ENCODE measurements around the gene ZC3H10.

DNA sequence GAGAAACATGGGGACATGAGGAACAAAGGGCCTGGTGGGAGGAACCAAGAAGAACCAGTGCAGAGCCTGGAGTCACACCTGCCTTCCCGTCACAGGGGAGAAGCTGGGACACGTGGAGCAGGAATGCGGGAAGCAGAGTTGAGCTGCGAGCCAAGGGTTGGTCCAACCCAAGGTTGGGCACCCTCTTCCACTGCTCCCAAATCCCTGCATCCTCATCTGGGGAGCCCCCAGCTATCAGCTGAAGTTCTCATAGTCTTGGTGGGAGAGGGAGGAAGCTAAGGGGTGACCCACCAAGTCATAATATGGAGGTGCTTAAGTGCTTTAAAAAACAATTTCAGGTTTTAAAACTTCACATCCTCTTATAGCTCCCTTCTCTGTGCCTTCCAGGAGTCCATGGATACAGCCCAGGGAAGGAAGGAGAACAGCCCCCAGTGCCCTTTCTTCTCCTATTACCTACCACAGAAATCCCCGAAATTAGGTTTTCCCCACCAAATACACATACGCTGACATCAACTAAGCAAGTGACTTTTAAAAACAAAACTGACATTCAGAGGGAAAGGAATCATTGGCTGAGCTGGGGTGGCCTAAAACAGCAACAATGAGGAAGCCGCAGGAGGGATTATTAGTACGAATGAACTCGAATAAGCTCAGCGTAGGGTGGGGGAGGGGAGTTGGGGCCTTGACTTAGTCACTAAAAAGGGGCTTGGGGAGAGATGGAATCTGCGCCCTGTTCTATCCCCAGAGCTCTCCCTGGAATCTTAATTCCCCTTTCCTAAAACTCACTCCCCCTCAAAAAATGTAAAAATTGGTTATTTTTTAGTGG, 44.6 kb downstream of the ZC3H10 start:
- TF ChIP-seq, protein P1, sequence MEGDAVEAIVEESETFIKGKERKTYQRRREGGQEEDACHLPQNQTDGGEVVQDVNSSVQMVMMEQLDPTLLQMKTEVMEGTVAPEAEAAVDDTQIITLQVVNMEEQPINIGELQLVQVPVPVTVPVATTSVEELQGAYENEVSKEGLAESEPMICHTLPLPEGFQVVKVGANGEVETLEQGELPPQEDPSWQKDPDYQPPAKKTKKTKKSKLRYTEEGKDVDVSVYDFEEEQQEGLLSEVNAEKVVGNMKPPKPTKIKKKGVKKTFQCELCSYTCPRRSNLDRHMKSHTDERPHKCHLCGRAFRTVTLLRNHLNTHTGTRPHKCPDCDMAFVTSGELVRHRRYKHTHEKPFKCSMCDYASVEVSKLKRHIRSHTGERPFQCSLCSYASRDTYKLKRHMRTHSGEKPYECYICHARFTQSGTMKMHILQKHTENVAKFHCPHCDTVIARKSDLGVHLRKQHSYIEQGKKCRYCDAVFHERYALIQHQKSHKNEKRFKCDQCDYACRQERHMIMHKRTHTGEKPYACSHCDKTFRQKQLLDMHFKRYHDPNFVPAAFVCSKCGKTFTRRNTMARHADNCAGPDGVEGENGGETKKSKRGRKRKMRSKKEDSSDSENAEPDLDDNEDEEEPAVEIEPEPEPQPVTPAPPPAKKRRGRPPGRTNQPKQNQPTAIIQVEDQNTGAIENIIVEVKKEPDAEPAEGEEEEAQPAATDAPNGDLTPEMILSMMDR (IDR thresholded peaks at IDR 0.05) = no peak
- TF ChIP-seq, protein P2, sequence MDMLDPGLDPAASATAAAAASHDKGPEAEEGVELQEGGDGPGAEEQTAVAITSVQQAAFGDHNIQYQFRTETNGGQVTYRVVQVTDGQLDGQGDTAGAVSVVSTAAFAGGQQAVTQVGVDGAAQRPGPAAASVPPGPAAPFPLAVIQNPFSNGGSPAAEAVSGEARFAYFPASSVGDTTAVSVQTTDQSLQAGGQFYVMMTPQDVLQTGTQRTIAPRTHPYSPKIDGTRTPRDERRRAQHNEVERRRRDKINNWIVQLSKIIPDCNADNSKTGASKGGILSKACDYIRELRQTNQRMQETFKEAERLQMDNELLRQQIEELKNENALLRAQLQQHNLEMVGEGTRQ (CRISPR knock-in tag; IDR thresholded peaks at IDR 0.05) = no peak
- TF ChIP-seq ETV6 (CRISPR knock-in tag; IDR thresholded peaks at IDR 0.05) (no peak), ZNF423 (CRISPR knock-in tag; IDR thresholded peaks at IDR 0.05) (no peak), ZBTB21 (CRISPR knock-in tag; IDR thresholded peaks at IDR 0.05; ENCODE audit: borderline replicate concordance) (no peak), ZNF121 (CRISPR knock-in tag; IDR thresholded peaks at IDR 0.05) (no peak), ESRRA (CRISPR knock-in tag; IDR thresholded peaks at IDR 0.05; ENCODE audit: borderline replicate concordance) (no peak), CREB1 (CRISPR knock-in tag; IDR thresholded peaks at IDR 0.05) (no peak), GABPB1 (CRISPR knock-in tag; IDR thresholded peaks at IDR 0.05) (no peak)
- TF ChIP-seq, protein P3, sequence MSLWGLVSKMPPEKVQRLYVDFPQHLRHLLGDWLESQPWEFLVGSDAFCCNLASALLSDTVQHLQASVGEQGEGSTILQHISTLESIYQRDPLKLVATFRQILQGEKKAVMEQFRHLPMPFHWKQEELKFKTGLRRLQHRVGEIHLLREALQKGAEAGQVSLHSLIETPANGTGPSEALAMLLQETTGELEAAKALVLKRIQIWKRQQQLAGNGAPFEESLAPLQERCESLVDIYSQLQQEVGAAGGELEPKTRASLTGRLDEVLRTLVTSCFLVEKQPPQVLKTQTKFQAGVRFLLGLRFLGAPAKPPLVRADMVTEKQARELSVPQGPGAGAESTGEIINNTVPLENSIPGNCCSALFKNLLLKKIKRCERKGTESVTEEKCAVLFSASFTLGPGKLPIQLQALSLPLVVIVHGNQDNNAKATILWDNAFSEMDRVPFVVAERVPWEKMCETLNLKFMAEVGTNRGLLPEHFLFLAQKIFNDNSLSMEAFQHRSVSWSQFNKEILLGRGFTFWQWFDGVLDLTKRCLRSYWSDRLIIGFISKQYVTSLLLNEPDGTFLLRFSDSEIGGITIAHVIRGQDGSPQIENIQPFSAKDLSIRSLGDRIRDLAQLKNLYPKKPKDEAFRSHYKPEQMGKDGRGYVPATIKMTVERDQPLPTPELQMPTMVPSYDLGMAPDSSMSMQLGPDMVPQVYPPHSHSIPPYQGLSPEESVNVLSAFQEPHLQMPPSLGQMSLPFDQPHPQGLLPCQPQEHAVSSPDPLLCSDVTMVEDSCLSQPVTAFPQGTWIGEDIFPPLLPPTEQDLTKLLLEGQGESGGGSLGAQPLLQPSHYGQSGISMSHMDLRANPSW (CRISPR knock-in tag; conservative IDR thresholded peaks at IDR 0.05; ENCODE audit: low read depth) = no peak
- TF ChIP-seq, protein P4, sequence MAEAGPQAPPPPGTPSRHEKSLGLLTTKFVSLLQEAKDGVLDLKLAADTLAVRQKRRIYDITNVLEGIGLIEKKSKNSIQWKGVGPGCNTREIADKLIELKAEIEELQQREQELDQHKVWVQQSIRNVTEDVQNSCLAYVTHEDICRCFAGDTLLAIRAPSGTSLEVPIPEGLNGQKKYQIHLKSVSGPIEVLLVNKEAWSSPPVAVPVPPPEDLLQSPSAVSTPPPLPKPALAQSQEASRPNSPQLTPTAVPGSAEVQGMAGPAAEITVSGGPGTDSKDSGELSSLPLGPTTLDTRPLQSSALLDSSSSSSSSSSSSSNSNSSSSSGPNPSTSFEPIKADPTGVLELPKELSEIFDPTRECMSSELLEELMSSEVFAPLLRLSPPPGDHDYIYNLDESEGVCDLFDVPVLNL (CRISPR knock-in tag; IDR thresholded peaks at IDR 0.05; ENCODE audit: borderline replicate concordance, low read depth) = no peak
- TF ChIP-seq, protein P5, sequence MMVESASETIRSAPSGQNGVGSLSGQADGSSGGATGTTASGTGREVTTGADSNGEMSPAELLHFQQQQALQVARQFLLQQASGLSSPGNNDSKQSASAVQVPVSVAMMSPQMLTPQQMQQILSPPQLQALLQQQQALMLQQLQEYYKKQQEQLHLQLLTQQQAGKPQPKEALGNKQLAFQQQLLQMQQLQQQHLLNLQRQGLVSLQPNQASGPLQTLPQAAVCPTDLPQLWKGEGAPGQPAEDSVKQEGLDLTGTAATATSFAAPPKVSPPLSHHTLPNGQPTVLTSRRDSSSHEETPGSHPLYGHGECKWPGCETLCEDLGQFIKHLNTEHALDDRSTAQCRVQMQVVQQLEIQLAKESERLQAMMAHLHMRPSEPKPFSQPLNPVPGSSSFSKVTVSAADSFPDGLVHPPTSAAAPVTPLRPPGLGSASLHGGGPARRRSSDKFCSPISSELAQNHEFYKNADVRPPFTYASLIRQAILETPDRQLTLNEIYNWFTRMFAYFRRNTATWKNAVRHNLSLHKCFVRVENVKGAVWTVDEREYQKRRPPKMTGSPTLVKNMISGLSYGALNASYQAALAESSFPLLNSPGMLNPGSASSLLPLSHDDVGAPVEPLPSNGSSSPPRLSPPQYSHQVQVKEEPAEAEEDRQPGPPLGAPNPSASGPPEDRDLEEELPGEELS (CRISPR knock-in tag; IDR thresholded peaks at IDR 0.05) = no peak
- TF ChIP-seq, protein P6, sequence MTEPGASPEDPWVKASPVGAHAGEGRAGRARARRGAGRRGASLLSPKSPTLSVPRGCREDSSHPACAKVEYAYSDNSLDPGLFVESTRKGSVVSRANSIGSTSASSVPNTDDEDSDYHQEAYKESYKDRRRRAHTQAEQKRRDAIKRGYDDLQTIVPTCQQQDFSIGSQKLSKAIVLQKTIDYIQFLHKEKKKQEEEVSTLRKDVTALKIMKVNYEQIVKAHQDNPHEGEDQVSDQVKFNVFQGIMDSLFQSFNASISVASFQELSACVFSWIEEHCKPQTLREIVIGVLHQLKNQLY (CRISPR knock-in tag; IDR thresholded peaks at IDR 0.05) = no peak

All from WTC11 (cell line).